OCI-LY7 (cell line): Measurements from ENCODE around the gene CFAP210.

ENCODE experiments used
- CTCF ChIP-seq: fragments of 200-600 bp; sonication (generic); conservative IDR thresholded peaks from 2 replicates; pipeline ENCODE4 v1.5.1; 2014; ENCODE audit warnings: mild to moderate bottlenecking, antibody characterized with exemption, low read length, moderate library complexity, mixed read lengths
- EZH2phosphoT487 ChIP-seq: fragments of 200-600 bp; sonication (generic); IDR thresholded peaks from 2 replicates; pipeline ENCODE4 v1.6.1; 2018; ENCODE audit warnings: low read depth, borderline replicate concordance, mild to moderate bottlenecking, mixed run types, antibody characterized with exemption, low read length, moderate library complexity, mixed read lengths

DNA sequence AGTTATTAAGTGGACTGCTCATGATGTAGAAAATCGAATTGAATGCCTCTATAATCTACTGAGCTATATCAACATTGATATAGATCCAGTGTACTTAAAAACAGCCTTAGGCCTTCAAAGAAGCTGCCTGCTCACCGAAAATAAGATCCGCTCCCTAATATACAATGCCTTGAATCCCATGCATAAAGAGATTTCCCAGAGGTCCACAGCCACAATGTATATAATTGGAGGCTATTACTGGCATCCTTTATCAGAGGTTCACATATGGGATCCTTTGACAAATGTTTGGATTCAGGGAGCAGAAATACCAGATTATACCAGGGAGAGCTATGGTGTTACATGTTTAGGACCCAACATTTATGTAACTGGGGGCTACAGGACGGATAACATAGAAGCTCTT, 41.4 kb upstream of the CFAP210 start:
- TF ChIP-seq CTCF: no peak
- no peak for TF ChIP-seq EZH2phosphoT487
